HG03378 (cell line): ENCODE data around the gene CLEC19A.

Experiments used
- ATAC-seq: cut with Tn5 transposase; IDR thresholded peaks from one replicate; pipeline ENCODE4 v1.9.1; 2021; ENCODE audit warnings: mild to moderate bottlenecking, moderate library complexity; ENCODE audit not compliant: unreplicated experiment

The CLEC19A gene

DNA sequence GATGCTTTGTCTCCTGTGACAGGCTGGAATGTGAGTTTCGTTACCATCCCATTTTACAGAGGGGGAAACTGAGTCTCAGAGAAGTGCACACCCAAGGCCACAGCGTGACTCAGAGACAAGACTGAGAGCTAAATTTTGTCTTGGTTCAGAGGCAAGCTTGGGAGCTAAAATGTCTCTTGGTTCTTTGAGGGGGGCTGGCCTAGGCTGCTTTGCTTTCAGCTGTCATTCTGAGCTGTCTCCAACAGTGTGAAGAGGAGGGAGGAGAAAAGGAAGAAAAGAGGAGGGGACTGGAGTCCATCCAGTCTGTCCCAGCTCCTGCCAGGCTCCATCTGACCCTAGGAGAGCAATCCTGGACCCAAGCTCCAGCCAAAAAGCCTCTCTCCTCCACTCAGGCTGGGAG is at the start of gene CLEC19A:
TSS of gene CLEC19A (plus strand) at position 301 of the 400 bp plus-strand sequence. CDS start 121 bp downstream, outside the sequence.
- ATAC-seq, result no peak

DNA sequence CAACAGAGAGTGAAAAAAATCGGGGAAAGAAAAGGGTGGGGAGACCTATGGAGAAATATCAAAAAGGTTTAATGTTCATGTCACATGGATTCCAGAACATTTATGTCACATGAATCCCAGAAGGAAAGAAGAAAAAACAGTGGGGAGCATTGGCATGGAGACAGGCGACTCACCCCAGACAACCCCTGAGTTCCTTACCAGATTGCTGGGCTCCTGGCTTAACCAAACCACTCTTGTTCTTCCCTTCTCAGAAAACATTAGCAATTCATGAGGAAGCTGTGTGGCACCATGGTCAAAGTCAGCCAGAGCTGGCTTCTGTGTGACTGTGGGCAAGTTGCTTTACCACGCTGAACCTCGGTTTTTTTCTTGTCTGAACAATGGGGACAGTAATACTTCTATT is 49.6 kb upstream of the CLEC19A start:
- no peak for ATAC-seq

DNA sequence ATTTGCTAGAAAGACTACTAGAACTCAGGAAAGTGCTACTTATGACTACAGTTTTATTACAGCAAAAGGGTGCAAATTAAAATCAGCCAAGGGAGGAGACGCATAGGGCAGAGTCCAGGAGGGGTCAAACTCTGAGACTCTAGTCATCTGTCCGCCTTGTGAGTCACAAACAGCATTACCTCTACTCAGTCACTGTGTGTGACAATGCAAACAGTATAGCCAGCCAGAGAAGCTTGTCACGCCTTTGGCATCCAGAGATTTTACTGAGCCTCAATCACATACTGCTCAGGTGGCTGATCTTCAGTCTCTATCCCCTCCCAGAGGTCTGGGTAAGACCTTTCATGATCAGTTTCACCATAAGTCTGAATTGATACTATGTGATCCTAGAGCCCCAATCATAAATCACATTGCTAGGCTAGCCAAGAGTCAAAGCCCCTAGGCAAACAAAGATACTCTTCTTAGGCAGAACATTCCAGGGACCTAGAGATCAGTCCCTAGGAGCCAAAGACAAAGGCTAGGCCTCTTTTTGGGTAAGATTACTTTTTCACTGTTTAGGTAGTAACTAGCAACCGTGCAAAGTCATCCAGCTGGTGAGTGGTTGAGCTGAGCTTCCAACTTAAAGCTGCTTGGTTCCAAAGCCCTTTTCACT is 48.8 kb upstream of the CLEC19A start:
- ATAC-seq, result no peak

DNA sequence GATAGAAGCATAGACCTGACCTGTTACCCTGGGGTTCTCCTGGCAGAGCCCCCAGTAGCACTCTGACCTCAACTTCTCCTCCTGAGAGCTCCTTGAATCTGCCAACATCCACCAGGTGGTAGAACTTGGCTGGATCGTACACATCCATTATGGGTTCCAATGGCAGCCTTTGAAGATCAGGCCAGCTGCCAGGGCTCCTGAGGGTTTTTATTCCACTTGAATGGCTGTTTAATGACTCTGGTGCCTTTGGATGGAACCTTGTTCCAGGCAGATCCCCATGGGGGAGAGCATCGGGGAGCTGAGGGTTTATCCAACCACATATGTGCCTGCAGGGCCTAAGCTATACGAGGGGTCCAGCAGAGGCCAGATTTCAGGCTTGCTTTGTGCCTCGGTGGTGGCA is 47.1 kb upstream of the CLEC19A start:
- no peak for ATAC-seq

DNA sequence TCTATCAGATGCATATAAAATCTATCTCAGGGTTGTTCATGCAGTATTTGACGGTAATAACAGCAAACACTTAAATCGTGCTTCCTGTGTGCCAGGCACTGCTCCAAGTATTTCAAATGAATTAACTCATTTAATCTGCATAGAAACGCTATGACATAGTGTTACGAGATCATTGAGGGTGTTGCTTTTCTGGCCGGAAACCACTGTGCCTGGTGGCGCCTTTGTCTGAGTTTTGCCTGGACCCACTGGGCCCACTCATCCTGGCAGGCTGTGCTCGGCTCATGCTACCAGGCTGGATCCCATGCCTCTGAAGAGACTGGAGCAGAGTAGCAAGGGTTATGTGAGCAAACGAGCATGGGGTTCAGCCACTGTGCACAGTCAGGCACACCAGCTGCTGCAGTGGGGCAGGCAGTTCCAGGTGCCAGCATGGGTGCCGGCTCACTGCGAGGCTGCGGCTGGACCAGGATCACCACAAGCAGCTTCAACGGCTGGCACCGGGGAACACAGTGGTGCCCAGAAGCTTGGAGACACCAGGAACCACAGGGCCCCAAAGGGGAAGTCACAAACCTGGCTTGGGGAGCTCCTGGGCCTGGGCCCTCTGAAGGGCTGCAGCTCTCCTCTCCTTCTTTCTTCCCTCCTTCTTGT is 45.9 kb upstream of the CLEC19A start:
- ATAC-seq, result no peak

DNA sequence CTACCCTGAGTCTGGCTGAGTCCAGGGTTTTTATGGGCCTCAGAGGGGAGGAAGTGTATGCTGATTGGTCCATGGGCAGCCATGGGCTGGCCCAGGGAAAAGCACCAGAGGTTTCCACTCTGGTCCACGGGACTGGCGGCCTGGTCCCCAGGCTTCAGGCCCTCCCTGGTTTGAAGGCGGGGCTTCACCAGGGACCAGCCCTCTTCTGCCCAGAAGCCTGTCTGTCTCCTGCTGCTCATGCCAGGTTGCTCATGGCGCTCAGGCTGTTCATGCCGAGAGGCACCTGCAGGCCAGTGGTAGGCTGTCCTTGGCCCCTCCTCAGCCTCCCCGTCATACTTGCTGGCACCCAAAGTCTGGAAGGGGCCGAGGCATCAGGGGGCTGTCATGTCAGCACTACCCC is 45.0 kb upstream of the CLEC19A start:
- no peak for ATAC-seq

DNA sequence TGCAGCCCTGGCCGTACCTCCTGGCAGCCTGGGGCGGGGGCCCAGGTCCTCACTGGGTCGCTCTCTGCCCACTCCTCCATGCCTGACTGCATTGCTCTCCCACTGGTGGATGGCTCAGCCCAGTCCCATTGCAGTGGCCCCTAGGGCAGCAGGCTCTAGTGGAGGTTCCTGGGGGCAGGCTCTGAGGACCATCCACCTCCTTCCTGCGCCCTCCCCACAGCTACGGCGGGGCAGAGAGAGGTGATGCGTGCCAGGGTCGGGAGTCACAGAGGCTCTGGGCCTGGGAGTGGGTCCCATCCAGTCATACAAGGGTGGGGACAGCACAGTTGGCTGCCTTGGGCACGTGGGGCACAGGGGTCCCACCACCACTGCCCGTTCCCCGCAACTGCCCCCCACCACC is 44.0 kb upstream of the CLEC19A start:
- no peak for ATAC-seq

DNA sequence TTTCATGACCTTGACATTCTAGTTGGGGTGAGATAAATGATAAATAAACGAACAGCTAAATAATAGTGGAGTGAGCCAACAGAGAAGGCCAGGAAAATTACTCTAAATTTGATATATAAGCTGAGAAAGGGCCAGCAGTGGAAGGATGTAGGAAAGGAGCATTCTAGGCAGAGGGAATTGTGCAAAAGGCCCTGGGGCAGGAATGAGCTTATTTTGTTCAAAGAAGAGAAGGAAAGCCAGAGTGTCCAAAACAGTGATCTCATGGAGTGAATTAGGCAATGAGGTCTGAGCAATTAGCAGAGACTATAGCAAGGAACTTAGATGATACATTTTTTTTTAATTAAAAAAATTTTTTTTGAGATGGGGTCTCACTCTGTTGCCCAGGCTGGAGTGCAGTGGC is 43.3 kb upstream of the CLEC19A start:
- no peak for ATAC-seq

DNA sequence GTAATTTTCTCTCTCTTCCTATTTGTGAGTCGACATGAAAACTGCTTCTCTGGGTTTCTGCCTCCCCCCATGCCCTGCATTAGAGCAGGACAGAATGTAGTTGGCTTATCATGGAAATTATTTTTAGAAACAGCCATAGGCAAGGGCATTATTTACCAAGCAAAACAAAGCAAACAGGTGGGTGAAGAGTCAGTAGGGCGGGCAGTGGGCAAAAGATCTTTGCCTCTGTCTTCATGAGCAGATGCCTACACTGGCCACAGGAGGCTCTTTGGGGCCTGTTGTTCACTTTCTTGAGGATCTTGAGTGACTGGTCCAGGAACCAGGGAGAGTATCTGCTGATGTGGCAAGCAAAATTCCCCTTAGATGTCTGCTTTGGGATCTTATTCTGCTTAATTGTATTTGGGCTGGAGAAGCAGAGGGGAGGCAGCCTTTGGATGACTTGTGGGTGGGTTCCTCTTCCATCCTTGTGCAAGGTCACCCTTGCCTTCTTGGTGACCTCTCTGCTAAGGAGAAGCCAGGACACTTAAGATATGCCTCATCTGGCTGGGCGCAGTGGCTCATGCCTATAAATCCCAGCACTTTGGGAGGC is 42.5 kb upstream of the CLEC19A start:
- no peak for ATAC-seq

DNA sequence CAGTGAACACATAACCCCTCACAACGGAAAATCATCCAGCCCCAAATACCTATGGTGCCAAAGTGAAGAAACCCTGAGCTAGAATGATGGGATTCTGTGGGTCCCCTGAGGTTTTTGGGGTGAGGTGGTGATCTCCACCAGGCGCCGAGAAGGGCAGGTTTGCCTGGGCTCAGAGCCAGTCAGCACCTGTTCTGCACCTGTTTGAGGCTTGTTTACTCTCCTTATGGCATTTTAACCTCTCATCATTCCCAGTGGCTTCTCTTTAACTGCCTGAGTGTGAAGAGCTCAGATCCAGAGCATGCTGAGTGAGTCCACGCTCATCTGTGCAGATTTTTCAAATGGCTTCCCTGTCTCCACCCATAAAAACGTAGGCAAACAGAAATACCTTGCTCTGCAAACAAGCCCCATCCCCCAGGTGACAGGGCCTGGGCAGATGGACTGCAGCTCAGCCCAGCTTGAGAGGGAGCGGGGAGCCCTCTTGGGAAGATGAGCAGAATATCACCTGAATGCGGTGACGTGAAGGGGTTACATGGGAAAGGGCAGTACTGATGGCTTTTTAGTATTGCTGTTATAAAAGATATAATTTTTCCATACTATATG is 40.1 kb upstream of the CLEC19A start:
- ATAC-seq, result no peak

DNA sequence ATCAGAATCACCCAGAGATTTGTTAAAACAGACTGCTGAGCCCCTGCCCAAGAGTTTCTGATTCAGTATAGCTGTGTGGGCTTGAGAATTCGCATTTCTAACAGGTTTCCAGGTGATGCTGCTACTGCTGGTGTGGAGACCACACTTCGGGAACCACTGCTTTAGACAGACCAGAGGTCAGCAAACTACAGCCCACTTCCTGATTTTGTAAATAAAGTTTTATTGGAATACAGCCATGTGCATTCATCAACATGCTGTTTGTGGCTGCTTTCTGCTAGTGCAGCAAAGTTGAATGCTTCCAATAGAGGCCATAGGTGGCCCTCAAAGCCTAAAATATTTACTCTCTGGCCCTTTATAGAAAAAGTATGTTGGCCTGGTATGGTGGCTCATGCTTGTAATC is 32.6 kb upstream of the CLEC19A start:
- ATAC-seq, result no peak

DNA sequence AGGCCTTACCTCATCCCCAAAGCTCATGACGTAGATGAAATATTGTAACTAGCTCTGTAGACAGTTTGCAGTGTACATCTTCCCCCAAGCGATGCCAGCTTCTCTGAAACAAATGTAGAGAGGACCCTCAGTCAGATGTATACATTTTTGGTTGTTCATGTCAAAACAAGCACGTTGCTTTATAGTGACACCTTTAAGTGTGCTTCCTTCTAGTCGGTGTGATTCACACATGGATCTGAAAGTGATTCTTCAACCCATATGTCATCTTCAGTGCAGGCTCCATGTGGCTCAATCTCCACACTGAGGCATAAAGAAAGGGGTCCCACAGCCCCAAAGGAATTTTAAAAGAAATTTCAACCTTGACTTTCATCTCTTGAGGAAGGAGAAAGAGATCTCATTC is 30.9 kb upstream of the CLEC19A start:
- ATAC-seq, result no peak

DNA sequence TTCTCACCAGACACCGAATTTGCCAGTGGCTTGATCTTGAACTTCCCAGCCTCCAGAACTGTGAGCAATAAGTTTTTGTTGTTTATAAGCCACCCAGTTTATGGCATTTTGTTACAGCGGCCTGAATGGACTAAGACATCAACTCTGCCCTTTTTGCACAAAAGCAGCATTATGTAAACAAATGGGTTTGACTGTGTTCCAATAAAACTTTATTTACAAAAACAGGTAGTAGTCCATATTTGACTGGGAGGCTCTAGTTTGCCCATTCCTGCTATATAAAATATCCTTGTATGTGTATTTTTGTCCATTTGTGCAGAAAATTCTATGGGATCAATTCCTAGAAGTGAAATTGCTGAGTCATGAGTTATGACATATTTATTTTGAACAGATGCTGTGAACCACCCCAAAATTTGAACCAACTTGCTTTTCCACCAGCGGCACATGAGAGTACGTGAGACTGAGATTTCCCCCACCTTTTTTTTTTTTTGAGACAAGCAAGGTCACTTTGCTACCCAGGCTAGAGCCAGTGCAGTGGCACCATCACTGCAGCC is 21.3 kb upstream of the CLEC19A start:
- ATAC-seq, result no peak

DNA sequence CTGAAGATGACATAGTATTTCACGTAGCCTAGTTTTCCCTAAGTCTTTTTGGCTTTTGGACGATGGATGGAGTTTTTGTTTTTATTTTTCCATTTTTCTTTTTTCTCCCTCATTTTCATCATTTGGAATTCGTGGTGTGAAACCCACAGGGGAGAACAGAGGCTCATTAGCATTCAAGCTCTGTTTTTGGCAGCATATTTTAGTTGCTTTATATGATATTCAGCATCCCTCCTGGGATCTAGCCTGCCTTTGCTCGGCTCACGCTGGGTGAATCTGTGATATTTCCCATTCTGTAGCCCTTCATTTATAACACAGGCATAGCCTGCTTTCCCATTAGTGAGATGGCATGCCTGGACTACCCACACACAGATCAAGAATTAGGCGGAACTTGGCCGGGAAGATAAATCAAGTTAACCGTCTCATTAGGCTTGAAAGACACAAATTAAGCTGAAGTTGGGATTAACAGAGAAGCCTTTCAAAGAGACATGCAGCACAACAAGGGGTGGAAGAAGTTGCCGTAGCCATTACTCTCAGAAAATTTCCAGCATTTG is 20.1 kb upstream of the CLEC19A start:
- no peak for ATAC-seq

DNA sequence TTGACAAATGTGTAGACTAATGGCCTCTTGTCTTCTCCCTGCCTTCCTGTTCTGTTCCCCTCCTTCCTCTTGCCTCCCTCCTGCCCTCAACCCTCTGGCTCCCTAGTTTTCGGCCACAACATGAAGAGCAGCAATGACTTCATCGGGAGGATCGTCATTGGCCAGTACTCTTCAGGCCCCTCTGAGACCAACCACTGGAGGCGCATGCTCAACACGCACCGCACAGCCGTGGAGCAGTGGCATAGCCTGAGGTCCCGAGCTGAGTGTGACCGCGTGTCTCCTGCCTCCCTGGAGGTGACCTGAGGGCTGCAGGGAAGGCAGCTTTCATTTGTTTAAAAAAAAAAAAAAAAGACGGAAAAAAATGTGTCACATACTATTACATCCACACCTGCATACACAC is 18.8 kb upstream of the CLEC19A start:
- no peak for ATAC-seq

DNA sequence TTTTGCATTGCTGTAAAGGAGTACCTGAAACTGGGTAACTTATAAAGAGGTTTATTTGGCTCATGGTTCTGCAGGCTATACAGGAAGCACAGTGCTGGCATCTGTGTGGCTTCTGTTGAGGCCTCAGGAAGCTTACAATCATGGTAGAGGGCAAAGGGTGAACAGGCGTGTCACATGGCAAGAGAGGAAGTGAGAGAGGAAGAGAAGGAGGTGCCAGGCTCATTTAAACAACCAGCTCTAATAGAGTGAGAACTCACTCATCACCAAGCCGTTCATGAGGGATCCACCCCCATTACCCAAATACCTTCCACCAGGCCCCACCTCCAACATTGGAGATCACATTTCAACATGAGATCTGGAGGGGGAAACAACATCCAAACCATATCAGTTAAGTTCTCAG is 16.4 kb upstream of the CLEC19A start:
- no peak for ATAC-seq

DNA sequence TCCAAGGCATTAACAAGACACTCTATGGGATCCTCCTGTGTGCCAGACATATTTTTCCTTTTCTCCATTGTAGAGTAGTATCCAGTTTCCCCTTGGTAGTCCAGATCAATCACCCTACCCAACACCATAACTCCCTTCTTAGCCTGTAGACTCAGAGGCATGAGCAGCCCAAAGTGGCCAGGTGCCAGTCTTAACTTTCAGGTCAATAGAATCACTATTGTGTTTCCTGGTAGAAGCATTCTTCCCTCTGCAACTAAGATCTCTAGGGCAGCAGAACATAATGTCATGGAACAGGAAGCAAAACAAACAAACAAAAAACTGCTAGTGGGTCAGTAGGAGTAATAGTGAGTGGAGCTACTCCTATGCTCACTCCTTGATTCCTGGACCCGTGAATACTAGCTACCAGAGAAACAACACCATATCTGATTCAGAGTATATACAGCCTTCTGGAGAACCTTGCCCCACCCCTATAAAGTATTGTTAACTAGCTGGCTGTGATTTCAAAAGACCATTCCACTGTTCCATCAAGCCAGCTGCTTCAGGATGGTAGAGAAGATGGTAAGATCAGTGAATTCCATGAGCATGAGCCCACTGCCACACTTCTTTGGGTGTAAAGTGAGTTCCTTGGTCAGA is 11.2 kb upstream of the CLEC19A start:
- ATAC-seq, result no peak

DNA sequence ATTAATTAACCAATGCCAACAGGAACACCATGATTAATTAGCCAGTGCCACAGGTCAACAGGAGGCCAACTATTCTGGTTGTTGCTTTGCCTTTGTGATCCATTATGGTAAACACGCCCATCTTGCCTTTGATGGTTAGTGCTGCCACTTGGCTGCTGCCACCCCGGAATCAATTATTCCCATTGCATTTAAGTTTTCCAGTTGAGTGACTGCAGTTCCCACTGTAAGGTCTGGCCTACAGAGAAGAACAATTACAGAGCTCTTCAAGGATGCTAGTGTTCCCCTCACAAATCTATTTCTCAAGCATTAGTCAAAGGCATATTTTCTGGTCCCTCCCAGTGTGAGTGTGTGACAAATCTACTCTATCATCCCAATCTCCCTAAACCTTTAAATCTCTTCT is 7.1 kb upstream of the CLEC19A start:
- no peak for ATAC-seq

DNA sequence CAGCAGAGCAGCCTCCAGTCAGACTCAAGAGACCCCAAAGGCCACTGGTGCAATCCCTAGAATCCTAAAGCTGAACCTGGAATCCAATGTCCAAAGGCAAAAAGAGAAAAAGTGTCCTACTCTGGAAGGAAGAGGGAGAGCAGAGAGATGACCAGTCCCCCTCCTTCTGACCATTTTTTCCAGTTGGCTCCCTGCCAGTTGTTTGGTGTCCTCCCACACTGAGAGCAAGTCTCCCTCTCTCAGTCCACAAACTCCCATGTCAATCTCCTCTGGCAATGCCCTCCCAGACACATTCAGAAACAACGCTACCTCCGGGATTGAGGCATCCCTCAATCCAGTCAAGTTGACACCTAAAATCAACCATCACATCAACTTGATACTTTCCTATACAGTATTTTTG is 4.3 kb upstream of the CLEC19A start:
- no peak for ATAC-seq

DNA sequence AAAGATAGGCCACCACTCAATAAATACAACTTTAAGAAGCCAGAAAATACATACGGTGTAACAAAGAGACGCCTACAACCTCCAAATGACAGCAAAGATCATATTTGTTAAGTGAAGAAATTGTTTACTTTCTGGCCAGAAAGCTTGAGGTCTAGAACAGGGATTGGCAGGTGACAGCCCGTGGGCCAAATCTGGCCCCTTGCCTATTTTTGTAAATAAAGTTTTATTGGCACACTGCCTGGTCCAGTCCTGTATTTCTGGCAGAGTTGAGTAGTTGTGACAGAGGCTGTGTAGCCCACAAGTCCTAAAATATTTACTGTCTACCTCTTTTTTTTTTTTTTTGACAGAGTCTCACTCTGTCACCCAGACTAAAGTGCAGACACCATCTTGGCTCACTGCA is 3.4 kb upstream of the CLEC19A start:
- no peak for ATAC-seq

DNA sequence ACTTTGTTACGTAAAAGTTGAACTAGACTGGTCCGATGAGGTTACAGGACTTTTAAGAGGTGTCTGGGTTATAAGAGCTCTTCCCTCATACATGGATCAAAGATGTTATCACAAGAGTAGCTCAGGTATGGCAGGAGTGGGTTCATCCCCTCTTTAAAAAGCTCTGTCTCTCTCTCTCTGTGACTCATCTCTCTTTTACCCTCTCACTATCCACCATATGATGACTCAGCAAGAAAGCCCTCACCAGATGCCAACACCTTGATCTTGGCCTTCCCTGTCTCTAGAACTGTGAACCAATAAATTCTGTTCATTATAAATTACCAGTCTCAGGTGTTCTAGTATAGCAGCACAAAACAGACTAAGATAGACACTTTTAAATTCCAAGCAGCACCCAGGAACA is 1.9 kb upstream of the CLEC19A start:
- no peak for ATAC-seq
